Stimulated activated CD8-positive, alpha-beta memory T cell treated with anti-CD3 and anti-CD28 coated beads, Interleukin-2, amount 100 ng/mL, for 48 hours (primary cell): Measurements from ENCODE around the gene ABCC11.

Experiments
- DNase-seq, 2 donors: peaks; one replicate each; pipeline ENCODE4 v3.0.0-alpha.2; 2020; ENCODE audit warnings: low read depth in 2 of 2

ABCC11 gene

DNA sequence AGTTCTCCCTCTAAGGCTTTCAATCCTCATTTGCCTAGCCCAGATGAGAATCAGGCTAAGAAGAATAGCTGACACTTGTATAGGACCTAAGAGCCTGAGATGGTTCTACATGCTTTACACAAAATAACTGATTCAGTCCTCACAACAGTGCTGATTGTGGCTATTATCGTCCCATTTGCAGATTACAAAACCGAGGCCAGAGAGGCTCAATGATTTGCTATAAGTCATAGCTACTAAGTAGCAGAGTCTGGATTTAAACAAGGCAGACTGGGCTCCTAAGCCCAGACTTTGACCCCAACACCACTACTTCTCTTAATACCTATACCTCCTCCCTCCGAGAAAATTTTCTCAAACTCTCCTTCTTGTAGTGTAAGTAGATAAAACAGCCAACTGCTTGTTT lies 114.6 kb downstream of the ABCC11 start:
- DNase-seq = no peak

DNA sequence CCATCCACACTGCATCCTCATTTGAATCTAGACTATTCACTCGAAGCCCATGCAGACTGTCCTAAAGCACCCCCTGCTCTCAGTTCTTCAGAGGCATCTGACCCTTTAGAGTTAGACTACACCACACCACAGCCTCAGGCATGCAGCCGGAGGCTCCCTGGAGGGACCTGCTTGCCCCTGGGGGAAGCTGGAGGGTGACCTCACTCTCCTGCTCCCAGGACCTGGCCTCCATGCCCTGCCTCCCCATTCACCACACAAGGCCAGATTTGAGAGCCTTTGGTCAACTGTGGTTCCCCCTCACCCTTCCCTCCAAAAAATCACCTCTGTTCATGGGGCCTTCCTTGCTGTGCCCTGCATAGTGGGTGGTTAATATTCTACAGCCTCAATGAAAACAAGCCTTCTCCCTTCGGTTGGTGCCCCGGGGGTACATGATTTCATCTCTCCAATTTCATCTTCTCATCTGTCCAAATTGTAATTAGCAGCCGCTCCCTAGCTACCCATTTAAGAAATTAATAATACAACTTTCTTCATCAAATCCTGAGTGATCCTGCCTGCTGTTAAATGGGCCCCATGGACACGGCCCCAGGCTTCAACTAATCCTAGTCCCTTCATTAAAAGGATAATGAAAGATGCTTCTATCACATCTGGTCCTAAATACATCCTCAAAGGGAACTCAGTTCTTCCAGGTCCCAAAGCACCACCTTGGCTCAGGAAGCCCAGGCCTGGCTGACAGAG lies 116.0 kb downstream of the ABCC11 start:
- DNase-seq = no peak

DNA sequence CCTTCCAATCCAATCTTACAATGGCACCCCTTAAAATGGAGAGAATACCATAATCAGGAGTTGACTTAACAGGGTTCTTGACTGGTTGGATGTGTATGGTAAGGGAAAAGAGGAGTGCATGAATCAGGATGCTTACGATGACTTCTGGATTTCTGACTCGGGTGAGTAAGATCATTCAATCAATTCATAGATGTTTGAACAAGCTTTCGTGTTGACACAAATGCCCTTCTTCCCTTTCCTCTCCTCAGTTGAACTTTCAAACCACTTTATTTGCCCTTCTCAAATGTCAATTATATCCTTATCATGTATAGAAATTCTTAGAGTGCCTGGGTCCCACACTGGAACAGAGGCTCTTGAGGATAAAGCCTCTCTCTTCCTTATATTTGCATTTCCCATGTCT lies 117.4 kb downstream of the ABCC11 start:
- no peak for DNase-seq

- no peak for DNase-seq
These were observed 118.6 kb downstream of the ABCC11 start for GRCh38 chr16:48128769-48129168.

DNA sequence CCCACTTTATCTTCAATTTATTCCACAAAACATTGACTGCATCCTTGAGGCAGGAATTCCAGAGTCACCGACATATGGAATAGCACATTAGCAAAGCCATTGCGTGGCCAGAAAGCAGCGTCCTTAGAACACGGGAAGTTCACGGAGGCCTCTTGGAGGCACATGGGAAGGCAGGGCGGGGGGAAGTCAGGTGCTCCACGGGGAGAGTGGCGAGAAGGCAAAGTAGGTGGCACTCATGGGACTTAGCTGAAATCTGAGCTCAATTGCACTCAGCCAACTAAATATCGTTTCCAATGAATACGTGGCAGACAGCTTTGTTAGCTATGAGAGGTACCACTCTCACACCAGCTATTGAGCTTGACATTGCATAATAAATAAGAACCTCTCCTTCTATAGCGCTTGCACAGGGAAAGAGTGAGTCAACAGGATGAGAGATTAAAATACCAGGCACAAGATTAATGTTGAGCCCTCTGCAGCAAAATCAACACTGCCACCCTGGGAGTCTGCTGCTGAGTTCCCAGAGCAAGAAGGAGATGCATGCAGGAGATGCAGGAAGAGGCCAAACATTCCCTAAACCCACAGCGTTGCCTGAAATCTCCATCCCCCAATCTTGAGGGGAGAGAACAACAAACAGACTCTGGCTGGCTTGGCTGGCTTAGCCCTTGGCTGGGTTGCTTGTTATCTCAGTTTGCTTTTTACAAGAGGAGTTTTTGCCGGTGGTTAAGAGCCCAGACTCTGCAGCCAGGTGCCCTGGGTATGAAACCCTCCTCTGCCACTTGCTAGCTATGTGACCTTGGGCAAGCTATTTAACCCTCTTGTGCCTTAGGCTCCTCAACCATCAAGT lies 120.3 kb downstream of the ABCC11 start:
- no peak for DNase-seq

DNA sequence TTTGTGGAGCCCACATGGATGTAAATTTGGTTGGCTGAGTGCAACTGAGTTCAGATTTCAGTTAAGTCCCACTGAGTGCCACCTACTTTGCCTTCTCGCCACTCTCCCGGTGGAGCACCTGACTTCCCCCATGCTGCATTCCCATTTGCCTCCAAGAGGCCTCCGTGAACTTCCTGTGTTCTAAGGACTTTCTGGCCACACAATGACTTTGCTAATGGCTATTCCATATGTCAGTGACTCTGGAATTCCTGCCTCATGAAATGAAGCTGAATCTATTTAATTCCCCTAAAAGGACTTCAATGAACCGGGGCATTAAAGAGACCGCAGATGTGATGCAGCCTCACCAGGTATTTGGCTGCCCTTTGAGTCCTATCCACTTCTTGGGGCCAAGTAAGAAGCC lies 121.5 kb downstream of the ABCC11 start:
- DNase-seq = no peak

DNA sequence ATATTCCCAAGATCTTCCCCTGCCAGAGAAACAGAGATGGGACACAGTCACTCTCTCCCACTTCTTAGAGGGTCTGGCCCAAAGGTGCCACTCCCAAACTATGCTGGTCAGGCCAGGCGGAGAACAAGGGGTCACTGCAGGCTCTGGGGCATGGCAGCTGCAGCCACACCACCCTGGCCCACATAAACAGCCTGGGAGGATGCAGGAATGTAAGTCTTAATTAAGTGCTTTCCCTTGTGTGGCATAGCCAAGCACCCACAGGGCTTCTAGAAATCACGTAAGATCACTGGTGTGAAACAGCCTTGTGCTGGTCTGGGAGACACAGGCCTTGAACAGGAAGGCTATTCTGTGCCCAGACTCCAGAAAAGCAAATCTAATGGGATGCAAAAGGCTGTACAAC lies 123.1 kb downstream of the ABCC11 start:
- DNase-seq = no peak

DNA sequence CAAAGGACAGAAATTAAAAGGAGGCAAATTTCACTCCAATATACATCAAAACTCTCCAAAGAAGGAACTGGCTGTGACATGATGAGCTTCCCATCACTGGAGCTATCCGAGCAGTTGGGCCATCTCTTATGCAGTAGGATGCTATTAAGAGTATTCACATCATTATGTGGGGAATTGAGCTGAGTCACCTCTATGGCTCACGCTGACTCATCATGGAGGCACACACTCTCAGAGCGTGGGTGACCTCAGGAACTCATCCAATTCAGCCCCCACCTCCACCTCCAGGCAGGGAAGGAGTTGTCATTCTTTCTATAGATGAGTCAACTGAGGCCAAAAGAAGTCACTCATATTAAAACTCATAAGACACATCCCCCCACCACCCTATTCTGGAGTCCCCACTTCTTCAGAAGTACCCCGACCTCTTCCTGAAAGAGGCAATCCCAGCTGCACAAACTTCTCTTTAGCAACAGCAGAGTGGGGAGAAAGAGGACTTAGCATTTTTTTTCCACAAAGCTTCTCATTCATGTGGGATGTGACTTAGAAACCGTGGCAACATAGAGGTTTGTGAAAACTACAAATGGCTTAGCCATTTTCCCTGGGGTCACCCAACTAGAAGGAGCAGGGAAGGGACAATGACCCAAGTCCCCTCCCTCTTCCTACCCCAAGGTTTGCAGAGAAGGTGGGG lies 124.1 kb downstream of the ABCC11 start:
- peak; percentile 16 to 57 for DNase-seq

DNA sequence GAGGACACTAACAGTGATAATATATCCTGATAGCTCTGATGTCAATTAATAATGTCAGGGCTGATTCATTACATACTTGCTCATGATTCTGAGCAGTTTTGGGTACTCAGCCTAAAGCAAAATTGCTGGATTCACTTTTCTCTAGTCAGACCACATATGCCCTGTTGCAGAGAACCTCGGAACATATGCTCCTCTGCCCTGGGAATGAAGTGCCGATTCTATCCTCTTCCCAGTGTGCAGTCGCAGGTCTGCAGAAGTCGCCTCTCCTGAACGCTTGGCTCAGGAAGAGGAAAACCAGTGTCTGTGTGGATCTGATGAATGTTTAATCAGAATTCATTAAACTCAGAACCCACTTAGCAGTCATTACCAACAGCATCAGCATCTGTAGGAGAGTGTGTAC lies 126.1 kb downstream of the ABCC11 start:
- no peak for DNase-seq

- DNase-seq = no peak
These were observed 128.5 kb downstream of the ABCC11 start for GRCh38 chr16:48118841-48119240.

- peak; percentile 43 to 51 for DNase-seq
These were observed 129.9 kb downstream of the ABCC11 start for GRCh38 chr16:48117217-48118105.
